KOPT-K1 (cell line): ENCODE results near the gene TCERG1.

ENCODE experiments used
- H3K27ac ChIP-seq: fragments of 200-600 bp; sonication (generic); 2 replicates; pipeline ENCODE4 v1.5.1; 2016; ENCODE audit warnings: antibody characterized with exemption, mild to moderate bottlenecking, low read depth, low read length; ENCODE audit not compliant: poor library complexity, severe bottlenecking
- H3K36me3 ChIP-seq: fragments of 200-600 bp; sonication (generic); 2 replicates; pipeline ENCODE4 v1.5.1; 2017; ENCODE audit warnings: antibody characterized with exemption, mild to moderate bottlenecking, low read length, moderate library complexity; ENCODE audit not compliant: insufficient read depth
- H3K9me3 ChIP-seq: fragments of 200-600 bp; sonication (generic); 2 replicates; pipeline ENCODE4 v1.5.1; 2017; ENCODE audit warnings: antibody characterized with exemption, low read length, mild to moderate bottlenecking; ENCODE audit not compliant: insufficient read depth, poor library complexity, severe bottlenecking

The TCERG1 gene

DNA sequence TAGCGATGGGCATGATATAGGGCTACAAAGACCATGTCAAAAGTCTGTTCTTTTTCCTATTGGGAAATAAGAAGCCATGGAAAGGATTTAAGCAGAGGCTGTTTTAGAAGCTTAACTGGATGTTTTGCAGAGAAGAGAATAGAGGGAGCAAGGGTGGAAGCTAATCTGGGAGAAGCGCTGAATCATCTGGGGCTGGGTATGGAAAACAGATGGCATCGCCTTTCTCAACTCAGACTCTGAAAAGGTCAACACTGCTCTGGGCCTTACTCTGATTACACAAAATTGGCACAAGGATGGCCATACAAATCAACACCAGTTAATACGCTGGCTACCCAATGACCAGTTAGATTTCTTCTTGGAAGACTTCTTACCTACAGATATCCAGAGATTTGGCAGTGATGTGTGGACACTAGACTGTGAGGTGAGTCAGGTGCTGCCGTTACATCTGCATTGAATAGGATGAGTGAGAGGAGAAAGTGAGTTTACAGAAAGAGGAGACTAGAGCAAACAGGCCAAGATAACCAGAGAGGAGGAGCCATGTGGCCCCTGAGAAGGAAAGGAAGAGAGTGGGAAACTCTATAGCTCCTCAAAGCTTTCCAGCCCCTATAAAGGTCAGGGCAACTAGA is 6.2 kb upstream of the TCERG1 start:
- H3K9me3 ChIP-seq: no peaks in the 10 kb centered on the region
- no peak overlapping the region for H3K27ac ChIP-seq
- no peaks in the 10 kb centered on the region for H3K36me3 ChIP-seq

- H3K27ac ChIP-seq: no peak overlapping the region
- H3K9me3 ChIP-seq: no peaks in the 10 kb centered on the region
- no peaks in the 10 kb centered on the region for H3K36me3 ChIP-seq
Observed at GRCh38 chr5:146441896-146442295, 5.2 kb upstream of the TCERG1 start.

- no peaks in the 10 kb centered on the region for H3K9me3 ChIP-seq
- 0 out of 2 replicates have a peak, but pooled peaks cover 7% of the 10 kb centered on the region for H3K36me3 ChIP-seq
- H3K27ac ChIP-seq: peak overlapping the region; percentile 88
Observed at GRCh38 chr5:146447734-146448380, 724 bp downstream of the TCERG1 start.

- H3K27ac ChIP-seq: peak overlapping the region; percentile 88
Observed at GRCh38 chr5:146448783-146449519, 1.8 kb downstream of the TCERG1 start.

DNA sequence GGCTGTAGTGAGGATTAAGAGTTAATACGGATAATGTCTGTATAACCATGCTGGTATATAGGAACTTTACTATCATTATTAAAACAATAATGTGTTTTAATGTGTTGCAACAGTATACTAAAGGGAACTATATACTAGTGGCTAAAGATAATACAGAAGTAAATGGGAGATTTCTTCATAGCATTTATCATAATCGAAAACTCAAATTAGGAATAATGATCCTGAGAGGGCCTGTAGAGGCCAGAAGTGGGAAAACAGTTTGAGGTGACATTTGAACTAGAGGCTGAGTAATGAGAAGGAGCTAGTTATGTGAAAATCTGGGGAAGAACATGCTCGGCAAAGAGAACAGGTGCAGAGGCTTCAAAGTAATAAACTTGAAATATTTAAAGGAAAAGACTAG is 2.9 kb downstream of the TCERG1 start:
- Histone ChIP-seq H3K27ac (no peak overlapping the region), H3K36me3 (peaks cover 23% of the 10 kb centered on the region), H3K9me3 (no peaks in the 10 kb centered on the region)

More at GRCh38 chr5:146448783-146449519, 1.8 kb downstream of the TCERG1 start:
- Histone ChIP-seq H3K36me3 (peaks cover 13% of the 10 kb centered on the region), H3K9me3 (no peaks in the 10 kb centered on the region)

DNA sequence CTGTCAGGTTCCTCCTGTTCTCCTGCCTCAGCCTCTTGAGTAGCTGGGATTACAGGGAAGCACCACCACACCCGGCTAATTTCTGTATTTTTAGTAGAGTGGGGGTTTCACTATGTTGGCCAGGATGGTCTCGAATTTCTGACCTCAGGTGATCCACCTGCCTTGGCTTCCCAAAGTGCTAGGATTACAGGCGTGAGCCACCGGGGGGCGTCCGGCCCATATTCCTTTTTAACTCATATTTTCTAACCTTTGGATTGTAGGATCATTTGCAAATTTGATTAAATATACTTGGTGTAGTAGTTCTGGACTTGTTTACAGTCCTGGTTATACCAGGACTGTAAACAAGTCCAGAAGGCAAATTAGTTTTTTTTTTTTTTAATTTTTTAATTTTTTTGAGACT is 4.3 kb downstream of the TCERG1 start:
- Histone ChIP-seq H3K27ac (no peak overlapping the region), H3K36me3 (peaks cover 37% of the 10 kb centered on the region), H3K9me3 (no peaks in the 10 kb centered on the region)

GRCh38 chr5:146457431-146457830 is 10.3 kb downstream of the TCERG1 start:
- Histone ChIP-seq H3K36me3 (peaks cover 90% of the 10 kb centered on the region), H3K9me3 (no peaks in the 10 kb centered on the region), H3K27ac (no peak overlapping the region)

DNA sequence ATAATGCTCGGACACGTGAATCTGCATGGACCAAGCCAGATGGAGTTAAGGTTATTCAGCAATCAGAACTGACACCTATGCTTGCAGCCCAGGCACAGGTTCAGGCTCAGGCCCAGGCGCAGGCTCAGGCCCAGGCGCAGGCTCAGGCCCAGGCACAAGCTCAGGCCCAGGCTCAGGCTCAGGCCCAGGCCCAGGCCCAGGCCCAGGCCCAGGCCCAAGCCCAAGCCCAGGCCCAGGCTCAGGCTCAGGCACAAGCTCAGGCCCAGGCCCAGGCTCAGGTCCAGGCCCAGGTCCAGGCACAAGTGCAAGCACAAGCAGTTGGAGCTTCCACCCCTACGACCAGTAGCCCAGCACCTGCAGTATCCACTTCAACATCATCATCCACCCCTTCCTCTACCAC is 11.8 kb downstream of the TCERG1 start:
- H3K27ac ChIP-seq: no peak overlapping the region
- no peaks in the 10 kb centered on the region for H3K9me3 ChIP-seq
- peaks cover 100% of the 10 kb centered on the region for H3K36me3 ChIP-seq

DNA sequence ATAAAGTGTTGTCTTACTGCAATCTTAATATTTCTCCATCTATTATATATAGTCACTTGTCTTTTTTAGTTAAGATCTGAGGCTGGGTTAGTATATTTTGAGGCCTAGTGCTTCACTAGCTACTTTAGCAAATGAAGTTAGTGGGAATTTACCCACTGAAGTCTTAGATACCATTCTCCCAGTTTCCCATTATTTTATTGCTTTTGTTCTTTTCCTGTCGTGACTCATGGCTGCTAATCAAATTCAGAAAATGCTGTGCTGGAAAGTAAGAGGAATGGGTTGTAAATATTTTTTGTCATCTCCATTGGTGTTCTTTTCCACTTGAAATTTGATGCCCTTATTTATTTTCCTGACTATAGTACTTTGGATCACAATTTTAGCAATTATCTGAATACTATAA is 14.2 kb downstream of the TCERG1 start:
- no peak overlapping the region for H3K27ac ChIP-seq
- H3K36me3 ChIP-seq: peaks cover 99% of the 10 kb centered on the region
- no peaks in the 10 kb centered on the region for H3K9me3 ChIP-seq

GRCh38 chr5:146463446-146463845 is 16.3 kb downstream of the TCERG1 start:
- peaks cover 98% of the 10 kb centered on the region for H3K36me3 ChIP-seq
- no peaks in the 10 kb centered on the region for H3K9me3 ChIP-seq

DNA sequence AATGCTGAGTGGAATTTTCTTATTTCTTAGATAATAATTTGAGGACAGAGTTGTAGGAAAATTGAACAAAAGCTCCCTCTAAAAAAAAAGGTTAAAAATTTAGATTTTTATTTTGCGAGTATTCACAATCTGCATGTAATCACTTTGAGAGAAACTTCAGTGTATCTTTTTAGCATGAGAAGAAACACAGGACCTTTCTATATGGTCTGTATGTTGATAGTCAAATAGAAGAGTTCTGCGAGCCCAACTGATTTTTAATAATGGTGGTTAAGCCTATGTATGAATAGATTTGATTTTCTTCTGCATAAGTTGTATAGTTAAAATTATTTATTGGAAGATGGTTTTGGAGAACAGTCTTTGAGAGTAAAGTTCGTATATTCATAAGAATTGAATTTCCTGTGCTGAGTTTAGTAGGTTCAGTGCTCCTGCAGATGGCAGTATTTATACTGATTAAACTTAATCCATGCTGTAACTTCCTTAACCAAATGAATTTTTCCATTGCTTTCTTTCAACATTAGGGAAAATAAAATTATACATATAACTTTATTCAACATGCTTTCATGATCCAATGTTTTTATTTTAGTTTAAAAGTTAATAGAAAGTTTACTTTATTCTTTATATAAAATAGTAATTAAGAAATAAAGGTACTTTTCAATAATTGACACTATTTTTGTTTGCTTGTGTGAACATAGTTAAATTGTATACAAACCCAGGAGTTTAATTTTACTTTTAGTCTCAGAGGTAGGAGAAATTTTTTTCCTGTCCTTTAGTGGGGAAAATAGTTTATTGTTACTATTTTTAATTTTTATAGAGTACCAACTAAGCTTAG is 19.6 kb downstream of the TCERG1 start:
- Histone ChIP-seq H3K36me3 (peaks cover 98% of the 10 kb centered on the region), H3K27ac (no peak overlapping the region)

More at GRCh38 chr5:146463446-146463845, 16.3 kb downstream of the TCERG1 start:
- H3K27ac ChIP-seq: no peak overlapping the region

GRCh38 chr5:146467760-146468159 is 20.6 kb downstream of the TCERG1 start:
- no peaks in the 10 kb centered on the region for H3K9me3 ChIP-seq
- H3K36me3 ChIP-seq: peaks cover 98% of the 10 kb centered on the region
- no peak overlapping the region for H3K27ac ChIP-seq

More for the DNA sequence above, 19.6 kb downstream of the TCERG1 start:
- H3K9me3 ChIP-seq: no peaks in the 10 kb centered on the region

DNA sequence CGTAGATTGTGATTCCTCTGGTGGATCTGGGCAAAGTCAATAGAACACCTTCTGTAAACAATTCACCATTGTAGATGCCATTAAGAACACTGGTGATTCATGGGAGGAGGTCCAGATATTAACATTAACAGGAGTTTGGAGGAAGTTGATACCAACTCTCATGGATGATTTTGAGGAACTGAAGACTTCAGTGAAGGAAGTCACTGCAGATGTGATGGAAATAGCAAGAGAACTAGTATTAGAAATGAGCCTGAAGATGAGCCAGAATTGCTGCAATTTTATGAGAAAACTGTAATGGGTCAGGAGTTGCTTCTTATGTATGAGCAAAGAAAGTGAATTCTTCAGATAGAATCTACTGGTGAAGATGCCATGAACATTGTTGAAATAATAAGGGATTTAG is 26.9 kb downstream of the TCERG1 start:
- Histone ChIP-seq H3K36me3 (peaks cover 100% of the 10 kb centered on the region), H3K27ac (no peak overlapping the region), H3K9me3 (no peaks in the 10 kb centered on the region)

DNA sequence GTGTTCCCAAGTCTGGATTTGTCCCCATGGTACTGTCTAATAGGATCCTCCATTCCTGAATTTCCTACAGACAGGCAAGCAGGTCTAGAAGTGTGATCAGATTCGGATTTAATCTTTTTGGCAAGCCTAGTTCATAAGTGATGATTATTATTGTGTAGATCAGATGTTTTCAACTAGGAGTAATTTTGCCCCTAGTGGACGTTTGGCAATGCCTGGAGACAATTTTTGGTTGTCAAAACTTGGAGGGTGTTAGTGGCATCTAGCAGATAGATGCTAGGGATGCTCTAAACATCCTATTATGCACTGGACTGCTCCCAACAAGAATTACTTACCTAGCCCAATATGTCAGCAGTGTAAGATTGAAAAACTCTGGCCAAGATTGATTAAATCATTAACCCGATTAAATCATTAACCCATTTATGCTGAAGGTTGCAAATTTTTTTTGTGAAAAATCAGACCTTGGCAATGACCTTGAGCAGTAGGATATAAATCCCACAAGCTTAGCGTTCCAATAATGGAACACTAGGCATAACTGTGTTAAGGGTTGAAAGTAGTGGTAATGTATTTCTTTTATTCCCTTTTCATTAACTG is 28.2 kb downstream of the TCERG1 start:
- H3K9me3 ChIP-seq: no peaks in the 10 kb centered on the region
- H3K36me3 ChIP-seq: peaks cover 100% of the 10 kb centered on the region
- no peak overlapping the region for H3K27ac ChIP-seq
